GM19023 (cell line): ENCODE results near the gene IMPDH2.

Experiments used
- ATAC-seq: cut with Tn5 transposase; IDR thresholded peaks from one replicate; pipeline ENCODE4 v1.9.1; 2021; ENCODE audit warnings: mild to moderate bottlenecking, moderate library complexity; ENCODE audit not compliant: unreplicated experiment

IMPDH2 gene

DNA sequence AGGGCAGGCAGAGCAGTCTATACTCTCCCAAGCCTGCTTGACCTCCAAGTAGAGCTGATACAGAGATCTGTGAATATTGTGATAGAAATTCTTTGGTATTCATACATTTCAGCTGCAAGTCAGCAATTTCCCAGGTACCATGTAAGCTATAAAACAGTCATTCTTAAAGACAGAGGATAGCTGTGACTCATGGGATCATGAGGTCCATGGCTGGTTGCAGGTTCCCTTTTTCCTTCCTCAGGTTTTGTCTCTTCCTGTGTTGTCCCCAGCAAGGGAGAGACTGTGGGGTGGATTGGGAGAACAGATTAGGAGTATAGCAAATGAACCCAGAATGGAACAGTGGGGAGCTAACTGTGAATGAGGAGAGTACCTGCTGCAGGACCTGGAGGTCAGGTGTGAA lies 44.5 kb downstream of the IMPDH2 start:
- ATAC-seq = no peak

DNA sequence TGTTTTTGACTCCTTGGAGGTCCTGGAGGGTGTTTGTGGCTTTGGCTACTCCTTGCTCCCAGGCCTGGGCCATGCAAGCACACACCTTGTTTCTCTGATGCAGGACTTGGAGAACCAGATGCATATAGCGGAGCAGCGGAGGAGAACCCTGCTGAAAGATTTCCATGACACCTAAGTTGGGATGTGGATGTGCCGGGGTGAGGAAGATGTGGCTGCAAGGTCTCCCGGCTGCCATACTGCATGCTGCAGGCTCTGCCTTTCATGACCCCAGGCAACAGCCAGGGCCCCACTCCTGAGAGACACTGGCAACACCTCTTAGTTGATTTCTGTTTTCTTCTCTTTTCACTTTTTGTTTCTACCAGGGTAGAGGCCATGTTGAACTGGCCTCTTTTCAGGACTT lies 46.1 kb downstream of the IMPDH2 start:
- no peak for ATAC-seq

DNA sequence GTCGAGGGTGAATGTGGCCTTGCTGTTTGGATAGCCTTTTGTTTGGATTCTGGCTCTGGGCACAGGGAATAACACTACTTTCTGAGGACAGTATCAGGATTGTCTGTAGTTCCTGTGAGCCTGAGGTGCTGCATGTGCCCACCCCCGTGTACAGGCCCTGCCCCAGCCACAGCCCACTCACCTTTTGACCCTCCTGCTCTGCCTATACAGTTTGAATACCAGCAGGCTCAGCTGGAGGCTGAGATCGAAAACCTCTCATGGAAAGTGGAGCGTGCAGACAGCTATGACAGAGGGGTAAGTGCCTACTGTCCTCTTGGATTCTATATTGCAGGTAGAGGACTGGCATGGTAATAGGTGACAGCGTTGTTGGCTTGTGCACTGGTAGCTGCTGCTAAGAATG lies 46.5 kb downstream of the IMPDH2 start:
- ATAC-seq = no peak

DNA sequence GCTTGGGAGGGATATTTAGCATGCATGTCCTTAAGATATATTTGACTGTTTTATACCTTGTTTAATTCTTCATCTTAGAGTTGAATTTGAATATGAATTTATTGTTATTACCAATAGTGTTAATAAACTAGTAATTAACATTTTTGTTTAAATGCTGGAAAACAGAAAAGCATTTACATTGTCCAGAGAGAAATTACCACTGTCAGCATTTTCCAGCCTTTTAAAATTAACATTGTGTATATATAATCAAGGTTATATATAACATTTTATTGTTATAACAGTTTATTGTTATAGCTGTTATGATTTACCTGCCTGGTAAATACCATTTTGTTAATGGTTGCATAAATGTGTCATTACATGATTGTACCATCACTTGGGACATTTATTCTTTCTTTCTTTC lies 47.2 kb downstream of the IMPDH2 start:
- no peak for ATAC-seq

DNA sequence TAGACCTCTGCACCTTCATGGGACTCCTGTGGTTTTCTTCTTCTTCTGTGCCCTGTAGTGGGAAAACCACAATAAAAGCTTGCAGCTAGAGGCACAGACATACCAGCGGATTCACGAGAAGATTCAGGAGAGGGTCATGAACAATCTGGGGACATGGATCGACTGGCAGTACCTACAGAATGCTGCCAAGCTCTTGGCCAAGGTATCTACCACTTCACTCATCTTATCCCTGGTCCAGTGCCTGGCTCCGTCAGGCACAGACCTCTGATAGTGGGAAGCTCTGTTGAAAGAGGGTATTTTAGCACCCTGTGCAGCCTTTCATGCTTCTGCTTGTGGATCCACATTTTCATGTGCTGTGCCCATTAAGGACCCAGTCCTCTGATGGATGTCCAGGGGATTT lies 48.9 kb downstream of the IMPDH2 start:
- no peak for ATAC-seq

DNA sequence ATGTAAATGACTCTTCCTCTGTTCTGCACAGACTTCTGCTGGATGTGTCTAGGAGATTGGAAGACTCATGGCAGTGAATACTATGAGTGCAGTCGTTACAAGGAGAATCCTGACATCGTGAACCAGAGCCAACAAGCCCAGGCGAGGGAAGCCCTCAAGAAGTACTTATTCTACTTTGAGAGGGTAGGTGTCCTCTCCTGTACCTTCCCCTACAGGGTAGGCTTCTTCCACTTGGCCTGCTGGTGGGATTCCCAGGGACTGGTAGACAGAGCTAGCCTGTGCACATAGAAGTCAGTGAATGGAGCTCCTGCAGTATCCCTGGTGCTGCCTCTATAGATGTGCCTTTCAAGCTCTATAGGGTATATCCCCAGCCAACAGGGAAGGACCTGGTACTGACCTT lies 49.7 kb downstream of the IMPDH2 start:
- no peak for ATAC-seq
